K562 (cell line): ENCODE data around the gene LANCL1.

Experiments used
- BRCA1 ChIP-seq, 2 experiments: fragments of 450-650 bp in 1 of 2; sonication (generic) in 1 of 2; formaldehyde crosslinking in 1 of 2; IDR thresholded peaks; 2 replicates each; pipeline versions ENCODE4 v1.5.0 to v1.6.1; 2017 to 2020; ENCODE audit warnings: mild to moderate bottlenecking in 1 of 2, missing genetic modification reagents in 1 of 2
- BRD4 ChIP-seq: fragments of 200-600 bp; sonication (generic); IDR thresholded peaks from 2 replicates; pipeline ENCODE4 v1.6.1; 2017; ENCODE audit warnings: inconsistent platforms
- FOXA1 ChIP-seq: fragments of 450-650 bp; IDR thresholded peaks from 2 replicates; pipeline ENCODE4 v1.6.1; 2016; ENCODE audit warnings: mild to moderate bottlenecking, borderline replicate concordance
- MYNN ChIP-seq, 2 experiments: sonication (generic); formaldehyde crosslinking in 1 of 2; IDR thresholded peaks; 2 replicates each; pipeline versions ENCODE4 v1.5.0 to v1.6.1; 2016 to 2020; ENCODE audit warnings: antibody characterized with exemption in 1 of 2, missing genetic modification reagents in 1 of 2
- NR3C1 ChIP-seq: sonication (generic); formaldehyde crosslinking; IDR thresholded peaks from 2 replicates; pipeline ENCODE4 v1.8.1; 2022; ENCODE audit warnings: missing genetic modification reagents
- RFX5 ChIP-seq: IDR thresholded peaks from 2 replicates; pipeline ENCODE4 v1.6.1; 2011; ENCODE audit warnings: low read depth, mild to moderate bottlenecking, improper control_type of control experiment, low read length
- TARDBP ChIP-seq: fragments of 450-650 bp; IDR thresholded peaks from 2 replicates; pipeline ENCODE4 v1.6.1; 2016
- TEAD4 ChIP-seq, 2 experiments: sonication (generic) in 1 of 2; formaldehyde crosslinking in 1 of 2; IDR thresholded peaks; 2 replicates each; pipeline versions ENCODE4 v1.6.1 to v1.8.0; 2012 to 2022; ENCODE audit warnings: borderline replicate concordance in 1 of 2, inconsistent platforms in 1 of 2, low read length in 1 of 2, mild to moderate bottlenecking in 1 of 2, missing genetic modification reagents in 1 of 2
- ZNF253 ChIP-seq: fragments of 250-450 bp; sonication (Bioruptor Pico); conservative IDR thresholded peaks from 2 replicates; pipeline ENCODE4 v1.6.1; 2021; ENCODE audit warnings: mild to moderate bottlenecking
- ZNF3 ChIP-seq: fragments of 250-450 bp; sonication (Bioruptor Pico); IDR thresholded peaks from 2 replicates; pipeline ENCODE4 v1.5.0; 2021; ENCODE audit warnings: mild to moderate bottlenecking, moderate library complexity
- TF ChIP-seq, protein P1 (sequence below): sonication (generic); formaldehyde crosslinking; IDR thresholded peaks from 2 replicates; pipeline ENCODE4 v1.8.1; 2023; ENCODE audit warnings: mild to moderate bottlenecking, missing genetic modification reagents

GRCh38 chr2:210445732-210446131 lies 30.8 kb downstream of the LANCL1 start:
- TF ChIP-seq FOXA1 (no peak), ZNF3 (CRISPR knock-in tag) (no peak), BRD4 (no peak), MYNN (IDR thresholded peaks at IDR 0.05) (no peak), MYNN (CRISPR knock-in tag; IDR thresholded peaks at IDR 0.05) (no peak), NR3C1 (CRISPR knock-in tag) (no peak), TARDBP (no peak), BRCA1 (IDR thresholded peaks at IDR 0.05) (no peak), BRCA1 (CRISPR knock-in tag; IDR thresholded peaks at IDR 0.05) (no peak), RFX5 (no peak), TEAD4 (IDR thresholded peaks at IDR 0.05; ENCODE audit: low read length) (no peak), TEAD4 (CRISPR knock-in tag; IDR thresholded peaks at IDR 0.05; ENCODE audit: borderline replicate concordance) (no peak), ZNF253 (CRISPR knock-in tag) (no peak)
- TF ChIP-seq, protein P1, sequence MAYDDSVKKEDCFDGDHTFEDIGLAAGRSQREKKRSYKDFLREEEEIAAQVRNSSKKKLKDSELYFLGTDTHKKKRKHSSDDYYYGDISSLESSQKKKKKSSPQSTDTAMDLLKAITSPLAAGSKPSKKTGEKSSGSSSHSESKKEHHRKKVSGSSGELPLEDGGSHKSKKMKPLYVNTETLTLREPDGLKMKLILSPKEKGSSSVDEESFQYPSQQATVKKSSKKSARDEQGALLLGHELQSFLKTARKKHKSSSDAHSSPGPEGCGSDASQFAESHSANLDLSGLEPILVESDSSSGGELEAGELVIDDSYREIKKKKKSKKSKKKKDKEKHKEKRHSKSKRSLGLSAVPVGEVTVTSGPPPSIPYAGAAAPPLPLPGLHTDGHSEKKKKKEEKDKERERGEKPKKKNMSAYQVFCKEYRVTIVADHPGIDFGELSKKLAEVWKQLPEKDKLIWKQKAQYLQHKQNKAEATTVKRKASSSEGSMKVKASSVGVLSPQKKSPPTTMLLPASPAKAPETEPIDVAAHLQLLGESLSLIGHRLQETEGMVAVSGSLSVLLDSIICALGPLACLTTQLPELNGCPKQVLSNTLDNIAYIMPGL: no peak
